Measurements from ENCODE around the gene RFXAP.

DNA sequence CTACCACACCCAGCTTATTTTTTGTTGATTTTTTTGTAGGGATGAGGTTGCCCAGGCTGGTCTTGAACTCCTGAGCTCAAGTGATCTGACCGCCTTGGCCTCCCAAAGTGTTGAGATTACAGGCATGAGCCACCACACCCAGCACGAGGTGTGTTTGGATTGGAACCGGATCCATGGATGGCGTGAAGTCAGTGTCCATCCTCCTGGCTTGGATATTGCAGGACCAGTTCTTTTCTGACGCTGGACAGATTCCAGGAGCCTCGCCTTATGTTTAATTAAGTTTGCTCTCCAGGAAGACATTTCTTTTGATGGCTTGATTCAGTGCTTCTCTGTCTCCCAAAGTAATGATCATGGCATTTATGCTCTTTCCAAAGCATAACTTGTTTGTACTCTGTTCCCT, 14.4 kb upstream of the RFXAP start:
- TF ChIP-seq, protein P1, sequence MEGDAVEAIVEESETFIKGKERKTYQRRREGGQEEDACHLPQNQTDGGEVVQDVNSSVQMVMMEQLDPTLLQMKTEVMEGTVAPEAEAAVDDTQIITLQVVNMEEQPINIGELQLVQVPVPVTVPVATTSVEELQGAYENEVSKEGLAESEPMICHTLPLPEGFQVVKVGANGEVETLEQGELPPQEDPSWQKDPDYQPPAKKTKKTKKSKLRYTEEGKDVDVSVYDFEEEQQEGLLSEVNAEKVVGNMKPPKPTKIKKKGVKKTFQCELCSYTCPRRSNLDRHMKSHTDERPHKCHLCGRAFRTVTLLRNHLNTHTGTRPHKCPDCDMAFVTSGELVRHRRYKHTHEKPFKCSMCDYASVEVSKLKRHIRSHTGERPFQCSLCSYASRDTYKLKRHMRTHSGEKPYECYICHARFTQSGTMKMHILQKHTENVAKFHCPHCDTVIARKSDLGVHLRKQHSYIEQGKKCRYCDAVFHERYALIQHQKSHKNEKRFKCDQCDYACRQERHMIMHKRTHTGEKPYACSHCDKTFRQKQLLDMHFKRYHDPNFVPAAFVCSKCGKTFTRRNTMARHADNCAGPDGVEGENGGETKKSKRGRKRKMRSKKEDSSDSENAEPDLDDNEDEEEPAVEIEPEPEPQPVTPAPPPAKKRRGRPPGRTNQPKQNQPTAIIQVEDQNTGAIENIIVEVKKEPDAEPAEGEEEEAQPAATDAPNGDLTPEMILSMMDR (IDR thresholded peaks at IDR 0.05), result no peak
- TF ChIP-seq POLR2A (IDR thresholded peaks at IDR 0.05), result no peak

All from lower leg skin (tissue), 3 donors.